GM23338 (cell line): ENCODE results near the gene EFCAB9. TPM values are rescaled to one million over a fixed set of nuclear protein-coding genes. Genes with fewer than 3 reads are reported as not detected.

Experiments
- ATAC-seq: fragments of 200-7000 bp; cut with Tn5 transposase; 3 replicates; pipeline ENCODE4 v1.9.1; 2020
- DNase-seq: peaks from one replicate; pipeline ENCODE4 v3.0.0-alpha.2; 2015; ENCODE audit warnings: low spot score
- H2AFZ ChIP-seq: fragments of 200-600 bp; sonication (generic); 2 replicates; pipeline ENCODE4 v1.8.0; 2016; ENCODE audit warnings: antibody characterized with exemption, mild to moderate bottlenecking, moderate library complexity
- H3F3A ChIP-seq: fragments of 200-600 bp; sonication (generic); replicated peaks from 2 replicates; pipeline ENCODE4 v1.8.0; 2017; ENCODE audit warnings: antibody characterized with exemption, mixed run types, low read depth
- H3K27ac ChIP-seq: fragments of 200-600 bp; sonication (generic); 2 replicates; pipeline ENCODE4 v1.6.1; 2016; ENCODE audit warnings: low read depth
- H3K27me3 ChIP-seq: fragments of 200-600 bp; sonication (generic); 2 replicates; pipeline ENCODE4 v1.8.0; 2016; ENCODE audit warnings: mild to moderate bottlenecking, mixed run types, moderate library complexity; ENCODE audit not compliant: insufficient read depth
- H3K36me3 ChIP-seq: fragments of 200-600 bp; sonication (generic); 2 replicates; pipeline ENCODE4 v1.8.0; 2016; ENCODE audit warnings: mild to moderate bottlenecking; ENCODE audit not compliant: insufficient read depth
- H3K4me1 ChIP-seq: fragments of 200-600 bp; sonication (generic); 2 replicates; pipeline ENCODE4 v1.8.0; 2016; ENCODE audit warnings: mild to moderate bottlenecking, moderate library complexity; ENCODE audit not compliant: insufficient read depth
- H3K4me2 ChIP-seq: fragments of 200-600 bp; sonication (generic); 2 replicates; pipeline ENCODE4 v1.7.1; 2017; ENCODE audit warnings: mixed run types
- H3K4me3 ChIP-seq: fragments of 200-600 bp; sonication (generic); 2 replicates; pipeline ENCODE4 v1.6.1; 2016; ENCODE audit warnings: mixed run types
- H3K79me2 ChIP-seq: fragments of 200-600 bp; sonication (generic); replicated peaks from 2 replicates; pipeline ENCODE4 v1.8.0; 2017; ENCODE audit warnings: mild to moderate bottlenecking; ENCODE audit not compliant: insufficient read depth
- H3K9me2 ChIP-seq: fragments of 200-600 bp; sonication (generic); 2 replicates; pipeline ENCODE4 v1.8.0; 2017; ENCODE audit not compliant: insufficient read depth
- H4K20me1 ChIP-seq: fragments of 200-600 bp; sonication (generic); replicated peaks from 2 replicates; pipeline ENCODE4 v1.8.0; 2017; ENCODE audit warnings: mild to moderate bottlenecking; ENCODE audit not compliant: insufficient read depth
- H3K27ac Mint-ChIP-seq: 2 replicates; pipeline ENCODE4 v1.8.0; 2020; ENCODE audit warnings: inconsistent platforms, mild to moderate bottlenecking, moderate library complexity, mixed read lengths
- H3K27me3 Mint-ChIP-seq: 3 replicates; pipeline ENCODE4 v1.8.0; 2022; ENCODE audit warnings: low read depth, mild to moderate bottlenecking, moderate library complexity, mixed read lengths, inconsistent platforms; ENCODE audit not compliant: insufficient read depth, poor library complexity
- H3K36me3 Mint-ChIP-seq: 3 replicates; pipeline ENCODE4 v1.8.0; 2021; ENCODE audit warnings: low read depth, mild to moderate bottlenecking, inconsistent platforms, moderate library complexity, mixed read lengths
- H3K4me1 Mint-ChIP-seq: 3 replicates; pipeline ENCODE4 v1.8.0; 2020; ENCODE audit warnings: mild to moderate bottlenecking, inconsistent platforms, mixed read lengths
- H3K4me3 Mint-ChIP-seq: 3 replicates; pipeline ENCODE4 v1.8.0; 2021; ENCODE audit warnings: moderate library complexity, mild to moderate bottlenecking, inconsistent platforms, mixed read lengths
- H3K9me3 Mint-ChIP-seq: 3 replicates; pipeline ENCODE4 v1.8.0; 2020; ENCODE audit warnings: moderate library complexity, mild to moderate bottlenecking, inconsistent platforms, mixed read lengths
- CREB1 ChIP-seq: fragments of 250-450 bp; sonication (Bioruptor Pico); IDR thresholded peaks from 2 replicates; pipeline ENCODE4 v1.5.0; 2020; ENCODE audit warnings: low read depth, mild to moderate bottlenecking, moderate library complexity
- ETS1 ChIP-seq: IDR thresholded peaks from 2 replicates; pipeline ENCODE4 v1.6.1; 2016; ENCODE audit warnings: antibody characterized with exemption
- EZH2 ChIP-seq: fragments of 200-600 bp; sonication (generic); IDR thresholded peaks from one replicate; pipeline ENCODE4 v1.8.0; 2017; ENCODE audit warnings: antibody characterized with exemption, mild to moderate bottlenecking, low read depth; ENCODE audit not compliant: unreplicated experiment
- EZH2phosphoT487 ChIP-seq: fragments of 200-600 bp; sonication (generic); IDR thresholded peaks from one replicate; pipeline ENCODE4 v1.8.1; 2018; ENCODE audit warnings: antibody characterized with exemption; ENCODE audit not compliant: unreplicated experiment
- JUNB ChIP-seq: IDR thresholded peaks from one replicate; pipeline ENCODE4 v1.6.1; 2016; ENCODE audit warnings: antibody characterized with exemption; ENCODE audit not compliant: unreplicated experiment
- NANOG ChIP-seq: IDR thresholded peaks from 2 replicates; pipeline ENCODE4 v1.6.1; 2016; ENCODE audit warnings: antibody characterized with exemption, borderline replicate concordance
- STAT1 ChIP-seq: IDR thresholded peaks from one replicate; pipeline ENCODE4 v1.6.1; 2016; ENCODE audit warnings: antibody characterized with exemption; ENCODE audit not compliant: unreplicated experiment
- polyA plus RNA-seq: library from polyadenylated mRNA; unstranded; fragments of >200 nt; fragmentation: Nextera tagmentation; extraction: Ambion mirVana; gene quantifications from 2 replicates; pipeline ENCODE4 v1.2.1, GENCODE V29; 2016
- total RNA-seq: library from RNA; depleted of rRNA; stranded (reverse); fragments of >200 nt; shearing (Covaris generic); gene quantifications from 2 replicates; pipeline ENCODE4 v1.2.3, GENCODE V29; 2014
- TF ChIP-seq, protein P1 (sequence below): fragments of 250-450 bp; sonication (Bioruptor Pico); IDR thresholded peaks from 2 replicates; pipeline ENCODE4 v1.5.0; 2020; ENCODE audit warnings: mild to moderate bottlenecking, moderate library complexity

The EFCAB9 gene
- total and polyA plus RNA-seq, 2 experiments from 2014 or later = not detected

DNA sequence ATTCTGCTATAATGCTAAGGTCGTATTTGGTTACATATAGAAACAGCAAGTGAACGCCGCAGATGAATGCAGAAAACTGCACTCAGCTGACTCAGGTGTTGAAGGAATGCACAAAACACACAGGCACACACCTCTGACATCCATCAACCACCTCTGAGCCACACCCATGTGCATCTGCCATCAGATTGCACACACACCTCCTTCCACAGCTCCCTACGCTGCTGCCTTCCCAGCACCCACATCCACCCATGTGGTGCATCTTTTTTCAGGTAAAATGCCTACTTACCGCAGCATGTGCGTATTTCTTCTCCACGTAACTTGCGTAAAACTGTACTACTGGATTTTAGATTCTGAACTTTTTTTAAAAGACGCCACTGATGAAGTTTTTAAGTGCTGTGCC is 13.0 kb upstream of the EFCAB9 start (continued):
- TF ChIP-seq, protein P1, sequence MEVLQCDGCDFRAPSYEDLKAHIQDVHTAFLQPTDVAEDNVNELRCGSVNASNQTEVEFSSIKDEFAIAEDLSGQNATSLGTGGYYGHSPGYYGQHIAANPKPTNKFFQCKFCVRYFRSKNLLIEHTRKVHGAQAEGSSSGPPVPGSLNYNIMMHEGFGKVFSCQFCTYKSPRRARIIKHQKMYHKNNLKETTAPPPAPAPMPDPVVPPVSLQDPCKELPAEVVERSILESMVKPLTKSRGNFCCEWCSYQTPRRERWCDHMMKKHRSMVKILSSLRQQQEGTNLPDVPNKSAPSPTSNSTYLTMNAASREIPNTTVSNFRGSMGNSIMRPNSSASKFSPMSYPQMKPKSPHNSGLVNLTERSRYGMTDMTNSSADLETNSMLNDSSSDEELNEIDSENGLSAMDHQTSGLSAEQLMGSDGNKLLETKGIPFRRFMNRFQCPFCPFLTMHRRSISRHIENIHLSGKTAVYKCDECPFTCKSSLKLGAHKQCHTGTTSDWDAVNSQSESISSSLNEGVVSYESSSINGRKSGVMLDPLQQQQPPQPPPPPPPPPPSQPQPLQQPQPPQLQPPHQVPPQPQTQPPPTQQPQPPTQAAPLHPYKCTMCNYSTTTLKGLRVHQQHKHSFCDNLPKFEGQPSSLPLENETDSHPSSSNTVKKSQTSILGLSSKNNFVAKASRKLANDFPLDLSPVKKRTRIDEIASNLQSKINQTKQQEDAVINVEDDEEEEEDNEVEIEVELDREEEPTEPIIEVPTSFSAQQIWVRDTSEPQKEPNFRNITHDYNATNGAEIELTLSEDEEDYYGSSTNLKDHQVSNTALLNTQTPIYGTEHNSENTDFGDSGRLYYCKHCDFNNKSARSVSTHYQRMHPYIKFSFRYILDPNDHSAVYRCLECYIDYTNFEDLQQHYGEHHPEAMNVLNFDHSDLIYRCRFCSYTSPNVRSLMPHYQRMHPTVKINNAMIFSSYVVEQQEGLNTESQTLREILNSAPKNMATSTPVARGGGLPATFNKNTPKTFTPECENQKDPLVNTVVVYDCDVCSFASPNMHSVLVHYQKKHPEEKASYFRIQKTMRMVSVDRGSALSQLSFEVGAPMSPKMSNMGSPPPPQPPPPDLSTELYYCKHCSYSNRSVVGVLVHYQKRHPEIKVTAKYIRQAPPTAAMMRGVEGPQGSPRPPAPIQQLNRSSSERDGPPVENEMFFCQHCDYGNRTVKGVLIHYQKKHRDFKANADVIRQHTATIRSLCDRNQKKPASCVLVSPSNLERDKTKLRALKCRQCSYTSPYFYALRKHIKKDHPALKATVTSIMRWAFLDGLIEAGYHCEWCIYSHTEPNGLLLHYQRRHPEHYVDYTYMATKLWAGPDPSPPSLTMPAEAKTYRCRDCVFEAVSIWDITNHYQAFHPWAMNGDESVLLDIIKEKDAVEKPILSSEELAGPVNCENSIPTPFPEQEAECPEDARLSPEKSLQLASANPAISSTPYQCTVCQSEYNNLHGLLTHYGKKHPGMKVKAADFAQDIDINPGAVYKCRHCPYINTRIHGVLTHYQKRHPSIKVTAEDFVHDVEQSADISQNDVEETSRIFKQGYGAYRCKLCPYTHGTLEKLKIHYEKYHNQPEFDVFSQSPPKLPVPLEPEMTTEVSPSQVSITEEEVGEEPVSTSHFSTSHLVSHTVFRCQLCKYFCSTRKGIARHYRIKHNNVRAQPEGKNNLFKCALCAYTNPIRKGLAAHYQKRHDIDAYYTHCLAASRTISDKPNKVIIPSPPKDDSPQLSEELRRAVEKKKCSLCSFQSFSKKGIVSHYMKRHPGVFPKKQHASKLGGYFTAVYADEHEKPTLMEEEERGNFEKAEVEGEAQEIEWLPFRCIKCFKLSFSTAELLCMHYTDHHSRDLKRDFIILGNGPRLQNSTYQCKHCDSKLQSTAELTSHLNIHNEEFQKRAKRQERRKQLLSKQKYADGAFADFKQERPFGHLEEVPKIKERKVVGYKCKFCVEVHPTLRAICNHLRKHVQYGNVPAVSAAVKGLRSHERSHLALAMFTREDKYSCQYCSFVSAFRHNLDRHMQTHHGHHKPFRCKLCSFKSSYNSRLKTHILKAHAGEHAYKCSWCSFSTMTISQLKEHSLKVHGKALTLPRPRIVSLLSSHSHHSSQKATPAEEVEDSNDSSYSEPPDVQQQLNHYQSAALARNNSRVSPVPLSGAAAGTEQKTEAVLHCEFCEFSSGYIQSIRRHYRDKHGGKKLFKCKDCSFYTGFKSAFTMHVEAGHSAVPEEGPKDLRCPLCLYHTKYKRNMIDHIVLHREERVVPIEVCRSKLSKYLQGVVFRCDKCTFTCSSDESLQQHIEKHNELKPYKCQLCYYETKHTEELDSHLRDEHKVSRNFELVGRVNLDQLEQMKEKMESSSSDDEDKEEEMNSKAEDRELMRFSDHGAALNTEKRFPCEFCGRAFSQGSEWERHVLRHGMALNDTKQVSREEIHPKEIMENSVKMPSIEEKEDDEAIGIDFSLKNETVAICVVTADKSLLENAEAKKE (CRISPR knock-in tag) = no peak
- TF ChIP-seq STAT1 (no peak), ETS1 (no peak), EZH2phosphoT487 (no peak), JUNB (no peak), NANOG (no peak), CREB1 (no peak), EZH2 (no peak)

DNA sequence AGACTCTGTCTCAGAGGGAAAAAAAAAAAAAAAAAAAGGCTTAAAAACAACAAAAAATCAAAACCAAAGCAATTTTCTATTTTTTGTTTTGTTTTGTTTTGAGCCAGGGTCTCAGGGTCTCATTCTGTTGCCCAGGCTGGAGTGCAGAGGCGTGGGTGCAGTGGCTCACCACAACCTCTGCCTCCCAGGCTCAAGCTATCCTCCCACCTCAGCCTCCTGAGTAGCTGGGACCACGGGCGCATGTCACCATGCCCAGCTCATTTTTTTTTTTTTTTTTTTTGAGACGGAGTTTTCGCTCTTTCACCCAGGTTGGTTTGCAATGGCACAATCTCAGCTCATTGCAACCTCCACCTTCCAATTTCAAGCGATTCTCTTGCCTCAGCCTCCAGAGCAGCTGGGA is 11.7 kb upstream of the EFCAB9 start:
- Mint-ChIP-seq H3K9me3 (no peaks in the 10 kb centered on the region; the same call in 2 of the 3 replicates), H3K4me1 (peaks cover 36% of the 10 kb centered on the region), H3K27me3 (peaks cover 11% of the 10 kb centered on the region), H3K36me3 (peaks cover 8% of the 10 kb centered on the region; the same call in 2 of the 3 replicates), H3K4me3 (no peak overlapping the region), H3K27ac (no peak overlapping the region)
- Histone ChIP-seq H3K79me2 (peaks cover 78% of the 10 kb centered on the region), H3K27me3 (no peaks in the 10 kb centered on the region), H3K4me3 (no peak overlapping the region), H3K27ac (no peak overlapping the region), H4K20me1 (peaks cover 13% of the 10 kb centered on the region), H3K9me2 (no peaks in the 10 kb centered on the region), H2AFZ (no peak overlapping the region), H3K4me1 (peaks cover 41% of the 10 kb centered on the region), H3K4me2 (no peak overlapping the region), H3K36me3 (no peaks in the 10 kb centered on the region), H3F3A (peaks cover 14% of the 10 kb centered on the region)
- ATAC-seq (no peak), DNase-seq (no peak)
- TF ChIP-seq JUNB = no peak
